Activated T-cell treated with anti-CD3 and anti-CD28 coated beads, Interleukin-2, amount 50 U/mL, for 72 hours (primary cell): ENCODE measurements around the gene HTT. TPM values are rescaled to one million over a fixed set of nuclear protein-coding genes. Genes with fewer than 3 reads are reported as not detected.

Experiments used
- ATAC-seq, 2 donors: fragments of 150-1000 bp; cut with Tn5 transposase; replicated peaks in 1 of 2; 2 replicates each; pipeline ENCODE4 v1.10.0; 2021; ENCODE audit warnings: moderate library complexity in 2 of 2, mild to moderate bottlenecking in 1 of 2
- DNase-seq, 2 donors: peaks; one replicate each; pipeline ENCODE4 v3.0.0; 2021 to 2022; ENCODE audit warnings: mixed read lengths in 1 of 2
- H3K27ac Mint-ChIP-seq: one replicate; pipeline ENCODE4 v1.8.0; 2022; ENCODE audit warnings: mild to moderate bottlenecking, moderate library complexity, mixed read lengths
- H3K27me3 Mint-ChIP-seq: one replicate; pipeline ENCODE4 v1.8.0; 2022; ENCODE audit warnings: low read depth, mixed read lengths
- H3K36me3 Mint-ChIP-seq, 2 donors: one replicate each; pipeline ENCODE4 v1.8.0; 2022; ENCODE audit warnings: mixed read lengths in 2 of 2, mild to moderate bottlenecking in 1 of 2; ENCODE audit not compliant: insufficient read depth in 2 of 2
- H3K4me1 Mint-ChIP-seq: one replicate; pipeline ENCODE4 v1.8.0; 2022; ENCODE audit warnings: low read depth, mixed read lengths
- H3K4me3 Mint-ChIP-seq, 2 donors: one replicate each; pipeline ENCODE4 v1.8.0; 2022; ENCODE audit warnings: mild to moderate bottlenecking in 2 of 2, mixed read lengths in 2 of 2, moderate library complexity in 2 of 2
- H3K9me3 Mint-ChIP-seq, 2 donors: one replicate each; pipeline ENCODE4 v1.8.0; 2022; ENCODE audit warnings: mixed read lengths in 2 of 2
- total RNA-seq, 2 donors: library from RNA; stranded (reverse); gene quantifications; one replicate each; pipeline ENCODE4 v1.2.3, GENCODE V29; 2022

Gene HTT
- 10 to 100 TPM; 88.0 to 97.9 TPM for total RNA-seq

DNA sequence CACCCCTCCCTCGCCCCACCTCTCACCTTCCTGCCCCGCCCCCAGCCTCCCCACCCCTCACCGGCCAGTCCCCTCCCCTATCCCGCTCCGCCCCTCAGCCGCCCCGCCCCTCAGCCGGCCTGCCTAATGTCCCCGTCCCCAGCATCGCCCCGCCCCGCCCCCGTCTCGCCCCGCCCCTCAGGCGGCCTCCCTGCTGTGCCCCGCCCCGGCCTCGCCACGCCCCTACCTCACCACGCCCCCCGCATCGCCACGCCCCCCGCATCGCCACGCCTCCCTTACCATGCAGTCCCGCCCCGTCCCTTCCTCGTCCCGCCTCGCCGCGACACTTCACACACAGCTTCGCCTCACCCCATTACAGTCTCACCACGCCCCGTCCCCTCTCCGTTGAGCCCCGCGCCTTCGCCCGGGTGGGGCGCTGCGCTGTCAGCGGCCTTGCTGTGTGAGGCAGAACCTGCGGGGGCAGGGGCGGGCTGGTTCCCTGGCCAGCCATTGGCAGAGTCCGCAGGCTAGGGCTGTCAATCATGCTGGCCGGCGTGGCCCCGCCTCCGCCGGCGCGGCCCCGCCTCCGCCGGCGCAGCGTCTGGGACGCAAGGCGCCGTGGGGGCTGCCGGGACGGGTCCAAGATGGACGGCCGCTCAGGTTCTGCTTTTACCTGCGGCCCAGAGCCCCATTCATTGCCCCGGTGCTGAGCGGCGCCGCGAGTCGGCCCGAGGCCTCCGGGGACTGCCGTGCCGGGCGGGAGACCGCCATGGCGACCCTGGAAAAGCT lies at the start of gene HTT, which contains the start of gene HTT-AS:
TSS of gene HTT (plus strand) at position 604 of the 768 bp plus-strand sequence. CDS start at position 749, 145 bp downstream.
TSS of gene HTT-AS (minus strand) at position 461 of the 768 bp plus-strand sequence.
- peak; percentile 95 to 96 for DNase-seq
- Mint-ChIP-seq H3K27ac (peak within 1 kb of the TSS; percentile 92), H3K4me1 (peaks cover 39% of the 10 kb centered on the region), H3K36me3 (peaks cover 1 to 6% of the 10 kb centered on the region in 2 donors), H3K4me3 (peak within 1 kb of the TSS; percentile 97), H3K9me3 (no peaks in the 10 kb centered on the region), H3K27me3 (no peaks in the 10 kb centered on the region)
- peak; percentile 85 to 88 for ATAC-seq

DNA sequence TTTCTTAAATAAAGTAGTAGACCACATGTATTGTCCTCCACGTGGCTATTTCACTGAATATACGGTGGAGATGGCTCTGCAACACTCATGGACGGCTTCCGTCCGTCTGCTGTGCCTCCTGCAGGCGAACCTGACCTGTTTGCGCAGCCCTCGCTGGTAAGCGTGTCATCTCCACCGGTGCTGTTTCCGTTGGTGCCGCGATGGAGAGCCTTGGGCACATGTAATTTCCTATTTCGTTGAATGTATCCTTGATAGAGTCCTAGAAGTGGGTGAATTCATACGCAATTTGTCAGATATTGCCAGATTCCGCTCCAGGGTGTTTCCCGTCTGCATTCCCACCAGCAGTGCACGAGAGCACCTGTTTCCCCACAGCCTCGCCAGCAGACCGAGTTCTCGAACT lies 48.6 kb upstream of the HTT start:
- ATAC-seq = no peak
- Mint-ChIP-seq H3K4me3 (no peak overlapping the region), H3K36me3 (peaks cover 4 to 5% of the 10 kb centered on the region in 2 donors), H3K27me3 (peaks cover 17% of the 10 kb centered on the region), H3K4me1 (peaks cover 14% of the 10 kb centered on the region), H3K9me3 (peaks cover 2 to 5% of the 10 kb centered on the region in 2 donors), H3K27ac (no peak overlapping the region)
- no peak for DNase-seq

GRCh38 chr4:3026540-3026939 lies 47.9 kb upstream of the HTT start:
- ATAC-seq = no peak
- H3K27ac Mint-ChIP-seq = no peak overlapping the region
- DNase-seq = no peak
- H3K4me3 Mint-ChIP-seq = no peak overlapping the region
- peaks cover 8% of the 10 kb centered on the region for H3K4me1 Mint-ChIP-seq
- H3K36me3 Mint-ChIP-seq = peaks cover 4 to 5% of the 10 kb centered on the region in 2 donors
- peaks cover 17% of the 10 kb centered on the region for H3K27me3 Mint-ChIP-seq
- peaks cover 2 to 5% of the 10 kb centered on the region in 2 donors for H3K9me3 Mint-ChIP-seq

GRCh38 chr4:3029464-3029863 lies 45.0 kb upstream of the HTT start:
- no peaks in the 10 kb centered on the region for H3K27me3 Mint-ChIP-seq
- no peaks in the 10 kb centered on the region for H3K4me1 Mint-ChIP-seq
- H3K27ac Mint-ChIP-seq = no peak overlapping the region
- no peak for ATAC-seq
- H3K9me3 Mint-ChIP-seq = no peaks in the 10 kb centered on the region
- H3K36me3 Mint-ChIP-seq = no peaks in the 10 kb centered on the region
- no peak overlapping the region for H3K4me3 Mint-ChIP-seq
- DNase-seq = no peak

DNA sequence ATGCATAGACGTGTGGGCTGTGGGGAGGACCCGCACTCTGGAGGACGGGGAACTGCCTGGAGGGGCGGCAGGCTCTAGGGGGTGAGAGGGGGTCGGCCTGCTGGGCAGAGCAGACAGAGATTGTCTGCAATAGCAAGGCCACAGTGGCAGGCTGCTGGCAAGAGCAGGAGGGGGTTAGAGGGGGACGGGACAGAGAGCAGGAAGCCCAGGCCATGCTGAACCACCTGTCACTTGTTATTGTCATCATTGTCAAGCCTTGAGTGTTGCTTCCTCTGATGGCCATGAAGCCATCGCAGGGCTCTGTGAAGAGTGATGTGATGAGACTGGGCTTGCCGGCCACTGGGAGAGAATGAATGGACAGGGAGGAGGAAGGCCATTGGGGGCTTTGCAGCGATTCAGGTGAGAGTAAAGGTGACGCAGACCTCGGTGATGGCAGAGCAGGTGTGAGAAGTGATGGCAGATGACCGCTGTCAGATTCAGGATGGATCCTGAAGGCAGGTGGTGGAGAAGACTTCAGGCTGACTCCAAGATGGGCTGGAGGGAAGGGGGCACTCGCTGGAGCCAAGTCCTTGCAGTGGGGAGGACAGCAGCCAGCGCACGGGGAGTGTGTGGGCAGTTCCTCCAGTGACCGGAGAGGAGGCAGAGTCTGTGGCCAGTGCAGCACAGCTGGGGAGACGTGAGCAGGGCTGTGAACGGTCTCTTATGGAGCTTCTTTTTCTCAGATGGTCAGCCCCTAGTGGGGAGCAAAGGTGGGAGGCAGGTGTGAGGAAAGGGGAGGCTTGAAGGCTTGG lies 43.7 kb upstream of the HTT start:
- H3K27me3 Mint-ChIP-seq = peaks cover under 1% of the 10 kb centered on the region
- H3K27ac Mint-ChIP-seq = no peak overlapping the region
- no peaks in the 10 kb centered on the region for H3K9me3 Mint-ChIP-seq
- no peak for DNase-seq
- no peak overlapping the region for H3K4me3 Mint-ChIP-seq
- no peak for ATAC-seq
- peaks cover 1% of the 10 kb centered on the region for H3K4me1 Mint-ChIP-seq
- no peaks in the 10 kb centered on the region for H3K36me3 Mint-ChIP-seq

GRCh38 chr4:3031357-3032082 lies 43.0 kb upstream of the HTT start:
- H3K36me3 Mint-ChIP-seq = no peaks in the 10 kb centered on the region
- no peak overlapping the region for H3K4me3 Mint-ChIP-seq
- DNase-seq = no peak
- ATAC-seq = no peak
- H3K9me3 Mint-ChIP-seq = no peaks in the 10 kb centered on the region
- H3K4me1 Mint-ChIP-seq = peaks cover 7% of the 10 kb centered on the region
- peaks cover 8% of the 10 kb centered on the region for H3K27me3 Mint-ChIP-seq
- no peak overlapping the region for H3K27ac Mint-ChIP-seq

DNA sequence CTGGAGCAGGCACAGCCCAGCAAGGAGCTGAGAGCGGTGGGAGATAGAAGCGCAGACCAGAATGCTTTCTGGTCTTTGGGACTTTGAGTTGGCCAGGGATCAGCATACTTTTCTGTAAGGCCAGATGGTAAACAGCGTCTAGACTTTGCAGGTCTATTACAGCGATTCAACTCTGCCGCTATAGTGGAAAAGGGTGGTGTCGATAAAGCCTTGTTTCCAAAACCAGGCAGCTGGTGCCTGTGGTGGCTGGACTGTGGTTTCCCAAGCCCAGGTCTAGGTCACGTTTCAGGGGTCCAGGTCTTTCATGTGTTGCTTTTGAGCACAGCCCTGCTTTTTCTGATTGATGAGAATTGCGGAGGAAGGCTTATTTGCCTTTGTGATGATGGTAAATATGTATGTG lies 40.2 kb upstream of the HTT start:
- no peak for DNase-seq
- Mint-ChIP-seq H3K9me3 (no peaks in the 10 kb centered on the region), H3K4me3 (no peak overlapping the region), H3K27ac (no peak overlapping the region), H3K27me3 (peaks cover 9% of the 10 kb centered on the region), H3K36me3 (no peaks in the 10 kb centered on the region), H3K4me1 (peaks cover 27% of the 10 kb centered on the region)
- no peak for ATAC-seq

DNA sequence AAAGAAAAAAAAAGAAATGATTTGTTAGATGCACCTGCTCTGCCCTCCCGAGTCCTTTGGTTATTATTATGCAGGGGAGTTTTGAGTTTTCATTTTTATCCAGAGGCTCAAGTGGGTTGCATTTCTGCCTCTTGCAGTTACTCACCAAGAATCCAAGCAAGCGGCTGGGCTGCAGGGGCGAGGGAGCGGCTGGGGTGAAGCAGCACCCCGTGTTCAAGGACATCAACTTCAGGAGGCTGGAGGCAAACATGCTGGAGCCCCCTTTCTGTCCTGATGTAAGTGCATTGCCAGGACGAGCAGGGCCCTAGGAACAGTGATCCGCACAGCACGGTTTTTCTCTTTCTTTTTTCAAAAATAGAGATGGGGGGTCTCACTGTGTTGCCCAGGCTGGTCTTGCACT lies 39.2 kb upstream of the HTT start:
- H3K4me3 Mint-ChIP-seq = no peak overlapping the region
- DNase-seq = no peak
- no peak for ATAC-seq
- no peaks in the 10 kb centered on the region for H3K9me3 Mint-ChIP-seq
- H3K36me3 Mint-ChIP-seq = no peaks in the 10 kb centered on the region
- H3K27ac Mint-ChIP-seq = no peak overlapping the region
- peaks cover 9% of the 10 kb centered on the region for H3K27me3 Mint-ChIP-seq
- H3K4me1 Mint-ChIP-seq = peaks cover 27% of the 10 kb centered on the region

- no peak for DNase-seq
- H3K4me3 Mint-ChIP-seq = peak overlapping the region in 1 of 2 donors; percentile 42
- H3K9me3 Mint-ChIP-seq = no peaks in the 10 kb centered on the region
- H3K27ac Mint-ChIP-seq = no peak overlapping the region
- H3K36me3 Mint-ChIP-seq = no peaks in the 10 kb centered on the region
- no peak for ATAC-seq
- peaks cover 9% of the 10 kb centered on the region for H3K27me3 Mint-ChIP-seq
- H3K4me1 Mint-ChIP-seq = peaks cover 27% of the 10 kb centered on the region
Measured at GRCh38 chr4:3035674-3036073, 38.8 kb upstream of the HTT start.

DNA sequence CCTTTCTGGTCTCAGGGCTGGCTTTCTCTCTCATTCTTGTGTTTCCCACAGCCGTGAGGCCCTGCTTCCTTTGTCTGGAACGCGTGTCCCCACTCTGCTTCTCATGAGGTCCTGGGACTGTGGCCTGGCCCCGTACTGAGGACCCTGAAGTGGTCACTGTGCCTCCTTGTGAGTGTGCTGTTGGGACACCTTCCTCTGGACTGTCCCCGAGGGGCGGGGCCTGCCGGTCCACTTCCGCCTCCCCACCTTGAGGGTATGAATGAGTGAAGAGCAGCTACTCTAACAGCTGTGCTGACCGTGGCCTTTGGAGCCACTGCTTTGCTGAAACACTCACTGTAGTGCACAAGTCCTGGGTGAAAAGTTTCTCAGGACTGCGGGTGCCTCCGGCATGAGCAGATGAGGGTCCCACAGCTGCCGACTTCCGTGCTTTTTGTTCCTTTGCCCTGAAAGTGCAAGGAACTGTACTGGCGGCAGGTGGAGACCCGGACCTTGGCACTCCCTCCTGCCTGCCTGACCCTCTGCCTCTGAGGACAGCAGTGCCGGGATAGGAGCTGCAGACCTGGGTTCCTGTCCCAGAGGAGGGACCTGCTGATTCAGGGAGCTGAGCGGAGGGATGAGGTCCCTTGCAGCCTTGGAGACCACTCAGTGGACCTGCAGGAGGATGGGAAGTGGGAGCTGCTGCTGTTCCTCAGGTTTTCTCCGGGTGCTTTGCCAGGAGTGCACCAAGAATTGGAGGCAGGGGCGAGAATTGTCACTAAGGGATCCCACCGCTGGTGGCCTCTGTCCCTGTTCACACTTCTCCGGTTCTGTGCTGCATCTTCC lies 38.1 kb upstream of the HTT start:
- Mint-ChIP-seq H3K27ac (no peak overlapping the region), H3K27me3 (peaks cover 9% of the 10 kb centered on the region), H3K36me3 (no peaks in the 10 kb centered on the region), H3K4me1 (peaks cover 32% of the 10 kb centered on the region), H3K9me3 (no peaks in the 10 kb centered on the region), H3K4me3 (peak overlapping the region in 1 of 2 donors; percentile 42)
- DNase-seq (no peak), ATAC-seq (no peak)

- no peak overlapping the region for H3K27ac Mint-ChIP-seq
- H3K4me3 Mint-ChIP-seq = peak overlapping the region; percentile 76 to 77
- DNase-seq (peak; percentile 23 to 27), ATAC-seq (peak in 1 of 2 donors; percentile 29)
- H3K9me3 Mint-ChIP-seq = no peaks in the 10 kb centered on the region
- H3K36me3 Mint-ChIP-seq = no peaks in the 10 kb centered on the region
- H3K4me1 Mint-ChIP-seq = peaks cover 48% of the 10 kb centered on the region
- H3K27me3 Mint-ChIP-seq = peaks cover 9% of the 10 kb centered on the region
Measured at GRCh38 chr4:3037957-3038461, 36.5 kb upstream of the HTT start.

DNA sequence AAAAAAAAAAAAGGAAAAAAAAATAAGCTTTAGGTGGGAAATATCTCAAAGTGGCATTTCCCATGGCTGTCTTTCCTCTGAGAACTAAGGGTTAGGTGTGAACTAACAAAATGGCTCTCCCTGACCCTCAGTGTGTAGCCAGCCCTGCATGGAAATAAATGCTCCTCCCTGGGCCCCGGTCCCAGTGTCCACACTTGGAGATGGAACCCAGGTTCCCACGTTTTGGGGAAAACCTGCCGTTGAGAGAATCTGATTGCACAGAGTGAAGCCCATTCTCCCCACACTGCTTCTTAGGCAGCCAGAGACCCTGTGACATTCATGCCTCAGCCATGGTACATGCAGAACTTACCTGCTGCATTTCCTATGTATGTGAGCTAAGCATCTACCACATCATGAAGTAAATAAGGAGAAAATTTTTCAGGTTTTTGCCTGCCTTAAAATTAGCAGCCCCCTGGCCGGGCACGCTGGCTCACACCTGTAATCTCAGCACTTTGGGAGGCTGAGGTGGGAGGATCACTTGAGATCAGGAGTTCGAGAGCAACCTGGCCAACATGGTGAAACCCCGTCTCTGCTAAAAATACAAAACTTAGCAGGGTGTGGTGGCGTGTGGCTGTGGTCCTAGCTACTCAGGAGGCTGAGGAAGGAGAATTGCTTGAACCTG lies 34.6 kb upstream of the HTT start:
- DNase-seq (no peak), ATAC-seq (no peak)
- Mint-ChIP-seq H3K9me3 (no peaks in the 10 kb centered on the region), H3K27ac (no peak overlapping the region), H3K4me1 (peaks cover 57% of the 10 kb centered on the region), H3K27me3 (peaks cover 9% of the 10 kb centered on the region), H3K4me3 (no peak overlapping the region), H3K36me3 (no peaks in the 10 kb centered on the region)
